ENCODE data around the gene TRPC4AP. TPM values are rescaled to one million over a fixed set of nuclear protein-coding genes. Genes with fewer than 3 reads are reported as not detected.

Gene TRPC4AP
- total RNA-seq, 3 donors from 2014 or later (not counting 1 experiment from before 2014, with no cell fraction given), result 72.3 to 79.0 (median 74.4) TPM

DNA sequence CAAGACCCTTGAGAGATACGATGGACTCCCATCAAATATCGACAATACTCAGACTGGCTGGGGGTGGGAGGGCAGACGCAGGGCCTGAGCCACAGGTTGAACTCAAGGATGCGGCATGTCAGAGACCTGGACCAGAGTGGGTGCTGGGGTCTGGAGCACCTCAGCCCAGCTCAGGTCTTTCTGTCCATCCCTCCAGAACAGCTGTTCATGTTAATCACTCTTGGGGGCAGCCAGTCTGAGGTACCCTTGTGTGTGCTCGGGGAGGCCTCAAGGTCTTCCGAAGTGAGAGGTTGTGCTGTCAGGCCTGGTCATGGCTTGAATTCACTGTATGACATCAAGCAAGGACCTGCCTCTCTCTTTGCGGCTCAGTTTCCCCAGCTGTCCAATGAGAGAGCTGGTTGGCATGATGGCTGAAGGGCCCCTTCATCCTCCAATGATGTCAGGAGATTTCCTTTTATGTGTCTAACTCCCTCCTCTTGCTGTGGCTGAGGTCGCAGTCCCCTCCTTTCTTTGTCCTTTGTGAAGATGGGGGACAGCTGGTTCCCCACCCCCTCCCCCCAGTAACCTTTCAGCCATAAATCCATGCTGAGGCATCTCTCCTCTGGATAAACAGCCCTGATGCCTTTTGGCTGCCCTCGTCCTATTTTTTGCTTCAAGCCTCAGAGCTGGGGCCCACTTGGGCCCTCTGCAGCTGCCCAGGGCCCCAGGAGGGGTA is 121.6 kb downstream of the TRPC4AP start:
- H3K27ac ChIP-seq (ENCODE audit: low read length), result no peak overlapping the region
- no peaks in the 10 kb centered on the region for H3K4me1 ChIP-seq (ENCODE audit: control insufficient read depth, insufficient read depth, low read length)
- H3K4me1 Mint-ChIP-seq, result no peaks in the 10 kb centered on the region
- WGBS (ENCODE audit: insufficient coverage), result 93% methylated on average over 9 of the region's 9 CpGs
- DNase-seq (no peak), ATAC-seq (no peak)
- intact Hi-C loops (cut with micrococcal nuclease), result no loop called here
- H3K27me3 Mint-ChIP-seq (ENCODE audit: low read depth in 2 of 2), result peaks cover 0 to 4% of the 10 kb centered on the region in 2 donors
- no peaks in the 10 kb centered on the region for H3K9me3 Mint-ChIP-seq
- no peaks in the 10 kb centered on the region for H3K36me3 ChIP-seq (ENCODE audit: control insufficient read depth, insufficient read depth, low read length)
- TF ChIP-seq, protein P1, sequence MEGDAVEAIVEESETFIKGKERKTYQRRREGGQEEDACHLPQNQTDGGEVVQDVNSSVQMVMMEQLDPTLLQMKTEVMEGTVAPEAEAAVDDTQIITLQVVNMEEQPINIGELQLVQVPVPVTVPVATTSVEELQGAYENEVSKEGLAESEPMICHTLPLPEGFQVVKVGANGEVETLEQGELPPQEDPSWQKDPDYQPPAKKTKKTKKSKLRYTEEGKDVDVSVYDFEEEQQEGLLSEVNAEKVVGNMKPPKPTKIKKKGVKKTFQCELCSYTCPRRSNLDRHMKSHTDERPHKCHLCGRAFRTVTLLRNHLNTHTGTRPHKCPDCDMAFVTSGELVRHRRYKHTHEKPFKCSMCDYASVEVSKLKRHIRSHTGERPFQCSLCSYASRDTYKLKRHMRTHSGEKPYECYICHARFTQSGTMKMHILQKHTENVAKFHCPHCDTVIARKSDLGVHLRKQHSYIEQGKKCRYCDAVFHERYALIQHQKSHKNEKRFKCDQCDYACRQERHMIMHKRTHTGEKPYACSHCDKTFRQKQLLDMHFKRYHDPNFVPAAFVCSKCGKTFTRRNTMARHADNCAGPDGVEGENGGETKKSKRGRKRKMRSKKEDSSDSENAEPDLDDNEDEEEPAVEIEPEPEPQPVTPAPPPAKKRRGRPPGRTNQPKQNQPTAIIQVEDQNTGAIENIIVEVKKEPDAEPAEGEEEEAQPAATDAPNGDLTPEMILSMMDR (IDR thresholded peaks at IDR 0.05), result no peak
- no peak overlapping the region for H3K27ac Mint-ChIP-seq
- H3K9me3 ChIP-seq (ENCODE audit: control insufficient read depth, insufficient read depth, low read length), result no peaks in the 10 kb centered on the region
- H3K4me3 Mint-ChIP-seq, result no peak overlapping the region
- no peak overlapping the region for H3K4me3 ChIP-seq (ENCODE audit: low read length)
- no peaks in the 10 kb centered on the region for H3K36me3 Mint-ChIP-seq
- no peaks in the 10 kb centered on the region for H3K27me3 ChIP-seq (ENCODE audit: control insufficient read depth, insufficient read depth, low read length)

DNA sequence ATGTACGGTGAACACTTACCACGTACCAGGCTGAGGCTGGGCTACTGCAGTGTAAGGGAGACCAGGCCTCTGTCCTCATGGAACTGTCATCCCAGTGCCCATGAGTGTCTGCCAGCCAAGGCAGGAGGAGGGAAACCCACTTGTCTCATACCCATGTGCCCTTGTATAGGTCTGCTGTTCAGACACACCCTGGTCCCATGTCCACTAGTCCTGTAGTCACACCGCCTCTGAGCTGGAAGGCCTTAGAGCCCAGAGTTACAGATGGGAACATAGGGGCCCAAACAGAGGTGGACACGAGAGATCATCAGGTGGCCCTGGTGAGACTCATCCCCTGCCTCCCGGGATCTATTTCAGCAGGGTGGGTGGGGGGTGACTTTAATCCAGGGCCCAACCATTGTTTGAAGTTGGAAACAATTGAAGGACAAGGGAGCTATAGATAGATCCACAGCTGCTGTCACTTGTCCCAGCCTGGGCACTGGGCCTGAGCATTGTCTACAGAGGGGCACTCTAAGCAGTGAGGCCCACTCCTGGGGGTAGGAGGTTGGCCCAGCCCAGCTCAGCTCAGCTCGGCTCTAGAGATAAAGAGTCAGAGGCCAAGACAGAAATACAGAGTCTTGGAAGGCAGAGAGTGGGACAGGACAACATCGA is 122.3 kb downstream of the TRPC4AP start:
- Mint-ChIP-seq H3K36me3 (no peaks in the 10 kb centered on the region), H3K9me3 (no peaks in the 10 kb centered on the region), H3K27me3 (ENCODE audit: low read depth in 2 of 2) (peaks cover 0 to 4% of the 10 kb centered on the region in 2 donors), H3K27ac (no peak overlapping the region), H3K4me1 (no peaks in the 10 kb centered on the region), H3K4me3 (no peak overlapping the region)
- H3K27ac ChIP-seq (ENCODE audit: low read length), result no peak overlapping the region
- no peaks in the 10 kb centered on the region for H3K36me3 ChIP-seq (ENCODE audit: control insufficient read depth, insufficient read depth, low read length)
- H3K27me3 ChIP-seq (ENCODE audit: control insufficient read depth, insufficient read depth, low read length), result no peaks in the 10 kb centered on the region
- H3K4me3 ChIP-seq (ENCODE audit: low read length), result no peak overlapping the region
- intact Hi-C loops (cut with micrococcal nuclease), result no loop called here
- no peaks in the 10 kb centered on the region for H3K9me3 ChIP-seq (ENCODE audit: control insufficient read depth, insufficient read depth, low read length)
- H3K4me1 ChIP-seq (ENCODE audit: control insufficient read depth, insufficient read depth, low read length), result no peaks in the 10 kb centered on the region
- TF ChIP-seq, protein P1 (IDR thresholded peaks at IDR 0.05), result no peak
- 92% methylated on average over 7 of the region's 7 CpGs for WGBS (ENCODE audit: insufficient coverage)
- no peak for ATAC-seq
- DNase-seq, result no peak

DNA sequence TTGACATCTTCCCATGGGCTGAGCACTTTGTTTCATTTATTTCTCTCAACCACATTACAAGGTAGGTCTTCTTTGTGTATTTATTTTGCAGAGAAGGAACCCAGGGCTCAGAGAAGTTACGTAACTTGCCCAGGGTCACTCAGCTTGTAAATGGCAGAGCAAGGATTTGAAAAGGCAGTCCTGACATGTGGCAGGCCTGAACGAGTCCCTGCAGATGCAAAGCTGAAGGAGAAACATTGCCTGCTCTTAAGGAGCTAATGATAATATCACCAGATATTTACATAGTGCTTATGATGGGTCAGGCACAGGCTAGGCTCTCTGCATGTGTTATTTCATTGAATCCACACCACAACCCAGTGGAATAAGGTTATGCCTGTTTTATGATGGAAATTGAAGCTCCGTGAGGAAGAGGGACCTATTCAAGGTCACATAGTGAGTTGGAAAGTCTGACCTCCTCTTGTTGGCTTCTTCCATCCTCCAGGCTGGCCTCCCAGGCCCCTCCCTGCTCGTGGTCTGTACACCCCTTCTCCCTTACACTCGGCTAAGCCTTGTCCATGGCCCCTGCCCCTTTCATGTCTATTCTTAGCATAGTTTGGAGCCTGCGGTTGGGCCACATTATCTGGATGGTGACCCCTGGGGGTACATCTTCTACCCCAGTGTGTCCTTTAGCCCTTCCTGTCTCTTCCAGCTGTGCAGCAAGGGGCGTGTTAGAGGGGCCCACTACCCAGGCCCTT is 124.4 kb downstream of the TRPC4AP start:
- no peaks in the 10 kb centered on the region for H3K9me3 Mint-ChIP-seq
- Histone ChIP-seq H3K4me3 (ENCODE audit: low read length) (no peak overlapping the region), H3K27ac (ENCODE audit: low read length) (no peak overlapping the region), H3K27me3 (ENCODE audit: control insufficient read depth, insufficient read depth, low read length) (no peaks in the 10 kb centered on the region), H3K9me3 (ENCODE audit: control insufficient read depth, insufficient read depth, low read length) (no peaks in the 10 kb centered on the region), H3K4me1 (ENCODE audit: control insufficient read depth, insufficient read depth, low read length) (no peaks in the 10 kb centered on the region), H3K36me3 (ENCODE audit: control insufficient read depth, insufficient read depth, low read length) (no peaks in the 10 kb centered on the region)
- ATAC-seq (no peak), DNase-seq (no peak)
- TF ChIP-seq, protein P1 (IDR thresholded peaks at IDR 0.05), result no peak
- no peak overlapping the region for H3K27ac Mint-ChIP-seq
- no peaks in the 10 kb centered on the region for H3K36me3 Mint-ChIP-seq
- peaks cover 0 to 3% of the 10 kb centered on the region in 2 donors for H3K27me3 Mint-ChIP-seq (ENCODE audit: low read depth in 2 of 2)
- no peaks in the 10 kb centered on the region for H3K4me1 Mint-ChIP-seq
- intact Hi-C loops (cut with micrococcal nuclease), result no loop called here
- WGBS (ENCODE audit: insufficient coverage), result 90% methylated on average over 7 of the region's 7 CpGs
- H3K4me3 Mint-ChIP-seq, result no peak overlapping the region
